HepG2 (cell line): ENCODE measurements around the gene DNLZ. TPM values are rescaled to one million over a fixed set of nuclear protein-coding genes. Genes with fewer than 3 reads are reported as not detected.
A peak's percentile ranks its signal among the peaks of the same experiment; 100 is the strongest.

Experiments used
- NFATC3 ChIP-seq: sonication (generic); formaldehyde crosslinking; IDR thresholded peaks from 2 replicates; pipeline ENCODE4 v1.5.1; 2020; ENCODE audit warnings: mild to moderate bottlenecking, missing genetic modification reagents
- SRF ChIP-seq: IDR thresholded peaks from 2 replicates; pipeline ENCODE4 v1.6.1; 2011; ENCODE audit warnings: mild to moderate bottlenecking, low read depth, low read length, moderate library complexity
- SRSF1 ChIP-seq: fragments of 200-400 bp; formaldehyde crosslinking; optimal IDR thresholded peaks from 2 replicates; pipeline ENCODE3; 2017; ENCODE audit warnings: mild to moderate bottlenecking, low read depth, low read length, moderate library complexity
- XRCC5 ChIP-seq: fragments of 200-400 bp; formaldehyde crosslinking; optimal IDR thresholded peaks from 2 replicates; pipeline ENCODE3; 2017; ENCODE audit warnings: mild to moderate bottlenecking, low read length
- ZMYM3 ChIP-seq: sonication (generic); formaldehyde crosslinking; IDR thresholded peaks from 2 replicates; pipeline ENCODE4 v1.5.1; 2020; ENCODE audit warnings: mild to moderate bottlenecking, missing genetic modification reagents
- ZNF276 ChIP-seq: sonication (generic); formaldehyde crosslinking; IDR thresholded peaks from 2 replicates; pipeline ENCODE4 v1.4.0; 2020; ENCODE audit warnings: mild to moderate bottlenecking, low read depth, missing genetic modification reagents
- ZNF784 ChIP-seq: sonication (generic); formaldehyde crosslinking; IDR thresholded peaks from 2 replicates; pipeline ENCODE4 v1.5.1; 2020; ENCODE audit warnings: missing genetic modification reagents, mild to moderate bottlenecking, borderline replicate concordance
- polyA plus RNA-seq, 8 experiments: library from polyadenylated mRNA; depleted of rRNA in 3 of 8; stranded (reverse) in 7 of 8; unstranded in 1 of 8; fragments of >200 nt; fragmentation: Illumina TruSeq in 4 of 8; extraction: Trizol in 4 of 8; gene quantifications; 2 replicates each; pipeline versions ENCODE4 v1.2.1 to v1.2.3, GENCODE V29; 2011 to 2016; ENCODE audit warnings: low read depth in 4 of 8, missing spikeins in 1 of 8, mixed read lengths in 1 of 8; ENCODE audit not compliant: insufficient read depth in 1 of 8
- total RNA-seq, 5 experiments: library from RNA; depleted of rRNA; stranded (reverse); fragments of >200 nt; fragmentation: Illumina TruSeq; extraction: Trizol; gene quantifications; 2 replicates each; pipeline ENCODE4 v1.2.3, GENCODE V29; 2016; ENCODE audit warnings: low read depth in 1 of 5
- TF ChIP-seq, protein P1 (sequence below): sonication (generic); formaldehyde crosslinking; IDR thresholded peaks from 2 replicates; pipeline ENCODE4 v1.5.0; 2020; ENCODE audit warnings: mild to moderate bottlenecking, missing genetic modification reagents, borderline replicate concordance
- TF ChIP-seq, protein P2 (sequence below): sonication (generic); formaldehyde crosslinking; IDR thresholded peaks from 2 replicates; pipeline ENCODE4 v1.4.0; 2020; ENCODE audit warnings: mild to moderate bottlenecking, missing genetic modification reagents
- TF ChIP-seq, protein P3 (sequence below), 2 experiments: fragments of 450-650 bp in 1 of 2; sonication (generic) in 1 of 2; formaldehyde crosslinking; IDR thresholded peaks; 2 replicates each; pipeline versions ENCODE4 v1.5.0 to v1.8.0; 2020 to 2022; ENCODE audit warnings: mild to moderate bottlenecking in 1 of 2, missing genetic modification reagents in 1 of 2

Gene DNLZ
- total and polyA plus RNA-seq, 2 of the 13 experiments (the other 11 are each of a cell fraction or from before 2014, with no cell fraction given), result 3.4 to 8.0 TPM

- TF ChIP-seq, protein P1, sequence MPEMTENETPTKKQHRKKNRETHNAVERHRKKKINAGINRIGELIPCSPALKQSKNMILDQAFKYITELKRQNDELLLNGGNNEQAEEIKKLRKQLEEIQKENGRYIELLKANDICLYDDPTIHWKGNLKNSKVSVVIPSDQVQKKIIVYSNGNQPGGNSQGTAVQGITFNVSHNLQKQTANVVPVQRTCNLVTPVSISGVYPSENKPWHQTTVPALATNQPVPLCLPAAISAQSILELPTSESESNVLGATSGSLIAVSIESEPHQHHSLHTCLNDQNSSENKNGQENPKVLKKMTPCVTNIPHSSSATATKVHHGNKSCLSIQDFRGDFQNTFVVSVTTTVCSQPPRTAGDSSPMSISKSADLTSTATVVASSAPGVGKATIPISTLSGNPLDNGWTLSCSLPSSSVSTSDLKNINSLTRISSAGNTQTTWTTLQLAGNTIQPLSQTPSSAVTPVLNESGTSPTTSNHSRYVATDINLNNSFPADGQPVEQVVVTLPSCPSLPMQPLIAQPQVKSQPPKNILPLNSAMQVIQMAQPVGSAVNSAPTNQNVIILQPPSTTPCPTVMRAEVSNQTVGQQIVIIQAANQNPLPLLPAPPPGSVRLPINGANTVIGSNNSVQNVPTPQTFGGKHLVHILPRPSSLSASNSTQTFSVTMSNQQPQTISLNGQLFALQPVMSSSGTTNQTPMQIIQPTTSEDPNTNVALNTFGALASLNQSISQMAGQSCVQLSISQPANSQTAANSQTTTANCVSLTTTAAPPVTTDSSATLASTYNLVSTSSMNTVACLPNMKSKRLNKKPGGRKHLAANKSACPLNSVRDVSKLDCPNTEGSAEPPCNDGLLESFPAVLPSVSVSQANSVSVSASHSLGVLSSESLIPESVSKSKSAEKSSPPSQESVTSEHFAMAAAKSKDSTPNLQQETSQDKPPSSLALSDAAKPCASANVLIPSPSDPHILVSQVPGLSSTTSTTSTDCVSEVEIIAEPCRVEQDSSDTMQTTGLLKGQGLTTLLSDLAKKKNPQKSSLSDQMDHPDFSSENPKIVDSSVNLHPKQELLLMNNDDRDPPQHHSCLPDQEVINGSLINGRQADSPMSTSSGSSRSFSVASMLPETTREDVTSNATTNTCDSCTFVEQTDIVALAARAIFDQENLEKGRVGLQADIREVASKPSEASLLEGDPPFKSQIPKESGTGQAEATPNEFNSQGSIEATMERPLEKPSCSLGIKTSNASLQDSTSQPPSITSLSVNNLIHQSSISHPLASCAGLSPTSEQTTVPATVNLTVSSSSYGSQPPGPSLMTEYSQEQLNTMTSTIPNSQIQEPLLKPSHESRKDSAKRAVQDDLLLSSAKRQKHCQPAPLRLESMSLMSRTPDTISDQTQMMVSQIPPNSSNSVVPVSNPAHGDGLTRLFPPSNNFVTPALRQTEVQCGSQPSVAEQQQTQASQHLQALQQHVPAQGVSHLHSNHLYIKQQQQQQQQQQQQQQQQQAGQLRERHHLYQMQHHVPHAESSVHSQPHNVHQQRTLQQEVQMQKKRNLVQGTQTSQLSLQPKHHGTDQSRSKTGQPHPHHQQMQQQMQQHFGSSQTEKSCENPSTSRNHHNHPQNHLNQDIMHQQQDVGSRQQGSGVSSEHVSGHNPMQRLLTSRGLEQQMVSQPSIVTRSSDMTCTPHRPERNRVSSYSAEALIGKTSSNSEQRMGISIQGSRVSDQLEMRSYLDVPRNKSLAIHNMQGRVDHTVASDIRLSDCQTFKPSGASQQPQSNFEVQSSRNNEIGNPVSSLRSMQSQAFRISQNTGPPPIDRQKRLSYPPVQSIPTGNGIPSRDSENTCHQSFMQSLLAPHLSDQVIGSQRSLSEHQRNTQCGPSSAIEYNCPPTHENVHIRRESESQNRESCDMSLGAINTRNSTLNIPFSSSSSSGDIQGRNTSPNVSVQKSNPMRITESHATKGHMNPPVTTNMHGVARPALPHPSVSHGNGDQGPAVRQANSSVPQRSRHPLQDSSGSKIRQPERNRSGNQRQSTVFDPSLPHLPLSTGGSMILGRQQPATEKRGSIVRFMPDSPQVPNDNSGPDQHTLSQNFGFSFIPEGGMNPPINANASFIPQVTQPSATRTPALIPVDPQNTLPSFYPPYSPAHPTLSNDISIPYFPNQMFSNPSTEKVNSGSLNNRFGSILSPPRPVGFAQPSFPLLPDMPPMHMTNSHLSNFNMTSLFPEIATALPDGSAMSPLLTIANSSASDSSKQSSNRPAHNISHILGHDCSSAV (CRISPR knock-in tag), result no peak
- TF ChIP-seq SRSF1 (no peak), ZNF784 (CRISPR knock-in tag) (peak; percentile 88; the same call in 1 of the 2 replicates), ZNF276 (CRISPR knock-in tag) (peak; percentile 80; the same call in 1 of the 2 replicates), SRF (peak; percentile 49; the same call in 1 of the 2 replicates), NFATC3 (CRISPR knock-in tag) (no peak), XRCC5 (peak; percentile 81), ZMYM3 (CRISPR knock-in tag) (no peak)
- TF ChIP-seq, protein P2, sequence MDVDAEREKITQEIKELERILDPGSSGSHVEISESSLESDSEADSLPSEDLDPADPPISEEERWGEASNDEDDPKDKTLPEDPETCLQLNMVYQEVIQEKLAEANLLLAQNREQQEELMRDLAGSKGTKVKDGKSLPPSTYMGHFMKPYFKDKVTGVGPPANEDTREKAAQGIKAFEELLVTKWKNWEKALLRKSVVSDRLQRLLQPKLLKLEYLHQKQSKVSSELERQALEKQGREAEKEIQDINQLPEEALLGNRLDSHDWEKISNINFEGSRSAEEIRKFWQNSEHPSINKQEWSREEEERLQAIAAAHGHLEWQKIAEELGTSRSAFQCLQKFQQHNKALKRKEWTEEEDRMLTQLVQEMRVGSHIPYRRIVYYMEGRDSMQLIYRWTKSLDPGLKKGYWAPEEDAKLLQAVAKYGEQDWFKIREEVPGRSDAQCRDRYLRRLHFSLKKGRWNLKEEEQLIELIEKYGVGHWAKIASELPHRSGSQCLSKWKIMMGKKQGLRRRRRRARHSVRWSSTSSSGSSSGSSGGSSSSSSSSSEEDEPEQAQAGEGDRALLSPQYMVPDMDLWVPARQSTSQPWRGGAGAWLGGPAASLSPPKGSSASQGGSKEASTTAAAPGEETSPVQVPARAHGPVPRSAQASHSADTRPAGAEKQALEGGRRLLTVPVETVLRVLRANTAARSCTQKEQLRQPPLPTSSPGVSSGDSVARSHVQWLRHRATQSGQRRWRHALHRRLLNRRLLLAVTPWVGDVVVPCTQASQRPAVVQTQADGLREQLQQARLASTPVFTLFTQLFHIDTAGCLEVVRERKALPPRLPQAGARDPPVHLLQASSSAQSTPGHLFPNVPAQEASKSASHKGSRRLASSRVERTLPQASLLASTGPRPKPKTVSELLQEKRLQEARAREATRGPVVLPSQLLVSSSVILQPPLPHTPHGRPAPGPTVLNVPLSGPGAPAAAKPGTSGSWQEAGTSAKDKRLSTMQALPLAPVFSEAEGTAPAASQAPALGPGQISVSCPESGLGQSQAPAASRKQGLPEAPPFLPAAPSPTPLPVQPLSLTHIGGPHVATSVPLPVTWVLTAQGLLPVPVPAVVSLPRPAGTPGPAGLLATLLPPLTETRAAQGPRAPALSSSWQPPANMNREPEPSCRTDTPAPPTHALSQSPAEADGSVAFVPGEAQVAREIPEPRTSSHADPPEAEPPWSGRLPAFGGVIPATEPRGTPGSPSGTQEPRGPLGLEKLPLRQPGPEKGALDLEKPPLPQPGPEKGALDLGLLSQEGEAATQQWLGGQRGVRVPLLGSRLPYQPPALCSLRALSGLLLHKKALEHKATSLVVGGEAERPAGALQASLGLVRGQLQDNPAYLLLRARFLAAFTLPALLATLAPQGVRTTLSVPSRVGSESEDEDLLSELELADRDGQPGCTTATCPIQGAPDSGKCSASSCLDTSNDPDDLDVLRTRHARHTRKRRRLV (CRISPR knock-in tag), result no peak
- TF ChIP-seq, protein P3, sequence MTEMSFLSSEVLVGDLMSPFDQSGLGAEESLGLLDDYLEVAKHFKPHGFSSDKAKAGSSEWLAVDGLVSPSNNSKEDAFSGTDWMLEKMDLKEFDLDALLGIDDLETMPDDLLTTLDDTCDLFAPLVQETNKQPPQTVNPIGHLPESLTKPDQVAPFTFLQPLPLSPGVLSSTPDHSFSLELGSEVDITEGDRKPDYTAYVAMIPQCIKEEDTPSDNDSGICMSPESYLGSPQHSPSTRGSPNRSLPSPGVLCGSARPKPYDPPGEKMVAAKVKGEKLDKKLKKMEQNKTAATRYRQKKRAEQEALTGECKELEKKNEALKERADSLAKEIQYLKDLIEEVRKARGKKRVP (CRISPR knock-in tag; IDR thresholded peaks at IDR 0.05), result peak in 1 of 2 experiments; percentile 76; a peak in 1 of 4 replicates
Observed at GRCh38 chr9:136363106-136363948, at the start of gene DNLZ (continued).
